C1 segment of cervical spinal cord (tissue), 14 donors: ENCODE measurements around the gene ESYT1.
"Not testable (repeated sequence)": the region's sequence is repeated elsewhere in the genome, so short reads cannot be mapped to it uniquely, and the experiment has no call there.

ENCODE experiments used
- DNase-seq, 14 donors: peaks; one replicate each; lab custom pipeline; 2025; lab: John Stamatoyannopoulos, UW

ESYT1 gene

GRCh38 chr12:56154246-56154771, 26.2 kb downstream of the ESYT1 start:
- no peak for DNase-seq

DNA sequence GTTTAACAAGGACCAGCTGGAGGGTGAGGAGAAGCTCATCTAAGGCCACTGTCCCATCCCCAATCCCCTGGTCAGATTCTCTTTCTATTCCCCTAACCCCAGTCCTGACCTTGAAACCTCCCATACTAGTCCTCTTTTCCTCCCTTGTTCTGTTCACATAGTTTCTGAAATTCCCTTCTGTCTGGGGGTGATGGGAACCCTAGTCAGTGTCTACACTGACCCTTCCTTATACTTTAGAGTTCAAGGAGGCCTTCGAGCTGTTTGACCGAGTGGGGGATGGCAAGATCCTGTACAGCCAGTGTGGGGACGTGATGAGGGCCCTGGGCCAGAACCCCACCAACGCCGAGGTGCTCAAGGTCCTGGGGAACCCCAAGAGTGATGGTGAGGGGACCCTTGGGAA, 26.8 kb downstream of the ESYT1 start:
- DNase-seq = no peak

DNA sequence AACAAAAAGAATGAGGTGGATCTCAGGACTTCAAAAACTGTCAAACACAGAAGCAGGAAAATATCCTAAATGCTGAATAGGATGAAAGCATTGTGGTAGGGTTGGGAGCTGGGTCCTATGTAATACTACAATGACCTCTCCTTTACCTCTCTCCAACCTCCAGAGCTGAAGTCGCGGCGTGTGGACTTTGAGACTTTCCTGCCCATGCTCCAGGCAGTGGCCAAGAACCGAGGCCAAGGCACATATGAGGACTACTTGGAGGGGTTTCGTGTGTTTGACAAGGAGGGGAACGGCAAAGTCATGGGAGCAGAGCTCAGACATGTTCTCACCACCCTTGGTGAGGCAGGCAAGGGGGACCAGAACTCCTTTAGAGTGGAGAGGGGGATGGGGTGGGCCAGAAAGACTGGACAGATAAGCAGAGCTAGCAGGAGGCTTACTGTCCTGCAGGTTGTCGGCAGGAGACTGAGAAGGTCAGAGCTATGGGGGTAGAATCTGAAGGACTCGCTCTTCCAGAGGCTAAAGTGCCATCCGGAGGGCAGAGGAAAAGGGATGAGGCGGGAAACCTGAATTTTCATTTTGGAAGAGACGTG, 27.3 kb downstream of the ESYT1 start:
- no peak for DNase-seq

DNA sequence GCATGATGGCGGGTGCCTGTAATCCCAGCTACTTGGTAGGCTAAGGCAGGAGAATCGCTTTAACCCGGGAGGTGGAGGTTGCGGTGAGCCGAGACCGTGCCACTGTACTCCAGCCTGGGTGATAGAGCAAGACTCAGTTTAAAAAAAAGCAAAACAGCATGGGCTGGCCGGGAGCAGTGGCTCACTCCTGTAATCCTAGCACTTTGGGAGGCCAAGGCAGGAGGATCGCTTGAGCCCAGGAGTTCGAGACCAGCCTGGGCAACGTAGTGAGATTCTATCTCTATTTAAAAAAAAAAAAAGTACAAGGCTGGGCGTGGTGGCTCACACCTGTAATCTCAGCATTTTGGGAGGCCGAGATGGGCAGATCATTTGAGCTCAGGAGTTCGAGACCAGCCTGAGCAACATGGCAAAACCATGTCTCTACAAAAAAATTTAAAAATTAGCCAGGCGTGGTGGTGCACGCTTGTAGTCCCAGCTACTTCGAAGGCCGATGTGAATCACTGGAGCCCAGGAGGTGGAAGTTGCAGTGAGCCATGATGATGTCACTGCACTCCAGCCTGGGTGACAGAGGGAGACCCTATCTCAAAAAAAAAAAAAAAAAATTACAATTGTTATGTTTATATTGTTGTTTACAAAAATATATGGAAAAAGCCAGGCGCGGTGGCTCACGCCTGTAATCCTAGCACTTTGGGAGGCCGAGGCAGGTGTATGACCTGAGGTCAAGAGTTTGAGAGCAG, 28.6 kb downstream of the ESYT1 start:
- not testable (repeated sequence) for DNase-seq

GRCh38 chr12:56157201-56158028, 29.3 kb downstream of the ESYT1 start:
- peak in 9 of 14 donors; percentile 38 to 85 (median 73) for DNase-seq

DNA sequence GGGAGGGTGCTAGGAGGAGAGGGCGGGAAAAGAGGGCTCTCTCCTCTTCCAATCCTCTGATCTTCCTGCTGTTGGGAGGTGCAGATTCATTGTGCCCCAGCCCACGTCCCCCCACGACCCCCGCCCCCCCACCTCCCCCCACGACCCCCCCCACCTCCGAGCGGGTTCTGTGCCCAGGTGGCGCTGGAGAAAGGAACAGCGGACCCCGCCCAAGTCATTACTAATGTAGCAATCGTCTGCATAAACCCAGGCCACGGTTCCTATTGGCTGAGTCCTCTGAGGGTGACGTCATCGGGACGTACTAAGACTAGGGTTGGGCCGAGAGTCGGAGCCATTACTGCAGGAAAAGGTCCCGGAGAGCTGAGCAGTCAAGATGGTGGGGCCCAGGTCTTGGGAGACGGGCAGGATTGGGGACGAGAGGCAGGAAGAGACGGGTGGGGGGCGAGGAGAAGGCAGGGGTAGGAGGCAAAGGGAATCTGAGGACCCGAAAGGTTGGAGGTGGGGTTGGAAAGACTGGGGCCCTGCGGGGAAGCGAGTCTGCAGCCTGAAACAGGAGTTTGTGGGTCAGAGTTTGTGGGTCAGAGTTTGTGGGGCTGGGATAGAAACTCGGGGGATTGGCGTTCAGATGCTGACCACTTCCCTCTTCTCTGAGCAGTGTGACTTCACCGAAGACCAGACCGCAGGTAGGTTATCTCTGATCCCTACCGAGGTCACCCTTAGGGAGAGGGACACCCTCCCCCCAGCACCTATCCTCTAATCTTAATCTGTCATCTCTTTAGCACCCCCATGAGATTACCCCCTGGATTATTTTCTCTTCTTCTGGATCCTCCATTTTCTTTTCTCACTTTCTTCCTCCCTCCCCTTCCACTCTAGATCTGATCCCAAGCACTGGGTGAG, 30.2 kb downstream of the ESYT1 start, which contains the start of gene MYL6:
Gene MYL6, plus strand, starts transcription at position 331 of the 897 bp plus-strand sequence. Its CDS starts 43 bp downstream, at position 374.
- DNase-seq = peak; percentile 55 to 97 (median 88)

DNA sequence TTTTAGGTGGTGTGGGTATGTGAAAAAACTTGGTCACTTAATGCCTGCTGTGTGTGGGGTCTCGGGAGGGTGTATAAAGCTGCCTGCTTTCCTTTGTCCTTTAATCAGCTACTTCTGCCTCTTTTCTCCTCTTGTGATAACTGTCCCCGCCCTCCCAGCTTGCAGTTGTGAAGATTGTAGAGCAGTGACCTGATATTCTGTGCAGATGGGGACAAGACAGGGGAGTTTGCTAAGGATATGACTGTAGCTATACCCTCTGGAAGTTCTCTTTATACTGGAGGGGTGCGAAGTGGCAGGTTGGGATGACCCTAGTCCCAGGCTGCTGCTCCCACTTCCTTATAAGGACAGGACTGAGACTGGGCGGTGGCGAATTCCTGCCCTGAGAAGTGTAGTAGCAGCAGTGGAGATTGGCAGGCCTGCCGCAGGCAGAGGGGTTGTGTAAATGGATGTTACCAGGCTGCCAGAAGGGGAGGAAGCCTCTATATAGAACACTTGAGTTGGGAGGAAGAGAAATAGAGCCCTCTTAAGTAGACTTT, 30.9 kb downstream of the ESYT1 start:
- peak in 10 of 14 donors; percentile 12 to 48 (median 28) for DNase-seq

- DNase-seq = peak in 1 of 14 donors; percentile 23
These were observed 31.6 kb downstream of the ESYT1 start for GRCh38 chr12:56159482-56160192.

- peak in 1 of 14 donors; percentile 7 for DNase-seq
These were observed 32.2 kb downstream of the ESYT1 start for GRCh38 chr12:56160193-56160763.

DNA sequence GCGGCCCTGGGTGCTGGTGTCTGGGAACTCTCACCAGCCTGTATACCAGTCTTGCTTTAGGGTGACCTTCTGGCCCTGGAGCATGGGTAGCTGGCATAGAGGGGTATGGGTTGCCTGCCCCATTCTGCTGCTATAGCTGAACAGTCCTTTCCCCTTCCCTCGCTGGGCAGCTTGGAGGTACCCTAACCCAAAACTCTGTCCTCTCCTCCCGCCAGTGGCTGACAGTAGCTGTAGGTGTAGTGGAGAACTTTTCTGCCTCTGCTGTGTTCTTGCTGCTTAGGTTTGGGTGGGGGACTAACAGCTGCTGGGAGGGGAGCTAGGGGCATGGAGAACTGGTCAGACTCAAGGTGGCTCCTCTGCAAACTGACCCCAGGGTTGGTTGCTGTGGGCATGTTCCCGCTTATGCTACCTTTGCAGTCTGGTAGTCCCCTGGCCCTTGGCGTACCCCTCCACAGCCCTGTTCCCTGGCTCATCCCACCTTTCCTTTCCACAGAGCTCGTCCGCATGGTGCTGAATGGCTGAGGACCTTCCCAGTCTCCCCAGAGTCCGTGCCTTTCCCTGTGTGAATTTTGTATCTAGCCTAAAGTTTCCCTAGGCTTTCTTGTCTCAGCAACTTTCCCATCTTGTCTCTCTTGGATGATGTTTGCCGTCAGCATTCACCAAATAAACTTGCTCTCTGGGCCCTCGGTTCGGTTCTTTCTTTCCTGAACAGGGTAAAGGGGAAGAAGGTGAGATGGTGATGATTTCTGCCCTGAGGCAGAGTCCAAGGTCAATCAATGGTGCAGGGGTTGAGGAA, 33.0 kb downstream of the ESYT1 start:
- no peak for DNase-seq

- no peak for DNase-seq
These were observed 33.8 kb downstream of the ESYT1 start for GRCh38 chr12:56161690-56162351.

DNA sequence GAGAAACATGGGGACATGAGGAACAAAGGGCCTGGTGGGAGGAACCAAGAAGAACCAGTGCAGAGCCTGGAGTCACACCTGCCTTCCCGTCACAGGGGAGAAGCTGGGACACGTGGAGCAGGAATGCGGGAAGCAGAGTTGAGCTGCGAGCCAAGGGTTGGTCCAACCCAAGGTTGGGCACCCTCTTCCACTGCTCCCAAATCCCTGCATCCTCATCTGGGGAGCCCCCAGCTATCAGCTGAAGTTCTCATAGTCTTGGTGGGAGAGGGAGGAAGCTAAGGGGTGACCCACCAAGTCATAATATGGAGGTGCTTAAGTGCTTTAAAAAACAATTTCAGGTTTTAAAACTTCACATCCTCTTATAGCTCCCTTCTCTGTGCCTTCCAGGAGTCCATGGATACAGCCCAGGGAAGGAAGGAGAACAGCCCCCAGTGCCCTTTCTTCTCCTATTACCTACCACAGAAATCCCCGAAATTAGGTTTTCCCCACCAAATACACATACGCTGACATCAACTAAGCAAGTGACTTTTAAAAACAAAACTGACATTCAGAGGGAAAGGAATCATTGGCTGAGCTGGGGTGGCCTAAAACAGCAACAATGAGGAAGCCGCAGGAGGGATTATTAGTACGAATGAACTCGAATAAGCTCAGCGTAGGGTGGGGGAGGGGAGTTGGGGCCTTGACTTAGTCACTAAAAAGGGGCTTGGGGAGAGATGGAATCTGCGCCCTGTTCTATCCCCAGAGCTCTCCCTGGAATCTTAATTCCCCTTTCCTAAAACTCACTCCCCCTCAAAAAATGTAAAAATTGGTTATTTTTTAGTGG, 34.6 kb downstream of the ESYT1 start:
- DNase-seq = no peak

DNA sequence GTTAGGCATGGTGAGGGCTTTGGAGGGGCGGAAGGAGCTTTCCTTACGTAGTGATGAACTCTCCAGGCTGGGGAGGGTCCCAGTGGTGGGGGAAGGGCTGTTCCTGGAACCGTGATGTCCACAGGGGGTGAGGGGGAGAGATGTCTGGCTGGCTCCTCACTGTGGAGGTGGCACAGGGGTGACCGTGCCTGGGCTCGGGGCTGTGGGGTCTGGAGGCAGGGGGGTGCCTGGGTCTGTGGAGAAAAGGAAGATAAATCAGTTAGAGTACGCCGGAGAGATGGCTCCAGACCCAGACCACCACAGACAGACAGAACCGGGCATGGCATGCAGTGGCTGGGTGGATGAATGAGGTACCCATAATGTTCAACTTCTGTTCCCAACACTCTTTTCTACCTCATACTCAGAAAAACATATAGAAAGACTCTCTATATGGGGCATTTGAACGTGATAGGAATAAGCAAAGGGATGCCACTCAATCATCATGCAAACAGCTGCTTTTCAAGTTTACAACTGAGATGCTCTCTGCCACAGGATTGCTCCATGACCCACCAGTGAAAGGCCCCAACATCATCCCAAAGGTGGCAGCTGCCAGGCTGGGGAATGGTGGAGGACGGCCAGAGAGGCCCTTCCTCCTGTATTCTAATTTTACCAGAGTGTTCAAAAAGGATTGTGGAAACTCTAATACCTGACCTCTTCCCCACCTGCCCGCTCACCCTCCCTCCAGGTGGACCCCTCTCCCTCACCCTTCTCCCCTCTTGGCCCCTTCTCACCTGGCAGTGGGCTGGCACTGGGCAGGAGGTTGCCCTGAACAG, 35.7 kb downstream of the ESYT1 start:
- no peak for DNase-seq

GRCh38 chr12:56164345-56164729, 36.3 kb downstream of the ESYT1 start:
- no peak for DNase-seq

- no peak for DNase-seq
These were observed 37.3 kb downstream of the ESYT1 start for GRCh38 chr12:56165369-56165768.

GRCh38 chr12:56169229-56169759, 41.2 kb downstream of the ESYT1 start:
- DNase-seq = no peak
